Stimulated activated effector memory CD8-positive, alpha-beta T cell treated with anti-CD3 and anti-CD28 coated beads, Interleukin-12 subunit alpha, Interleukin-12 subunit beta, amount 100 ng/mL, for 72 hours (primary cell): ENCODE measurements around the gene HMCN2.

Experiments
- ATAC-seq: fragments of 150-1000 bp; cut with Tn5 transposase; 2 replicates; pipeline ENCODE4 v1.10.0; 2021
- DNase-seq, 2 donors: peaks; one replicate each; pipeline ENCODE4 v3.0.0; 2021 to 2022; ENCODE audit warnings: low spot score in 2 of 2
- H3K27ac Mint-ChIP-seq: one replicate; pipeline ENCODE4 v1.8.0; 2022; ENCODE audit warnings: mild to moderate bottlenecking, mixed read lengths
- H3K36me3 Mint-ChIP-seq: one replicate; pipeline ENCODE4 v1.8.0; 2022; ENCODE audit warnings: mild to moderate bottlenecking, mixed read lengths
- H3K4me1 Mint-ChIP-seq: one replicate; pipeline ENCODE4 v1.8.0; 2022; ENCODE audit warnings: mixed read lengths
- H3K4me3 Mint-ChIP-seq: one replicate; pipeline ENCODE4 v1.8.0; 2022; ENCODE audit warnings: mild to moderate bottlenecking, mixed read lengths
- H3K9me3 Mint-ChIP-seq: one replicate; pipeline ENCODE4 v1.8.0; 2022; ENCODE audit warnings: mixed read lengths

The HMCN2 gene

DNA sequence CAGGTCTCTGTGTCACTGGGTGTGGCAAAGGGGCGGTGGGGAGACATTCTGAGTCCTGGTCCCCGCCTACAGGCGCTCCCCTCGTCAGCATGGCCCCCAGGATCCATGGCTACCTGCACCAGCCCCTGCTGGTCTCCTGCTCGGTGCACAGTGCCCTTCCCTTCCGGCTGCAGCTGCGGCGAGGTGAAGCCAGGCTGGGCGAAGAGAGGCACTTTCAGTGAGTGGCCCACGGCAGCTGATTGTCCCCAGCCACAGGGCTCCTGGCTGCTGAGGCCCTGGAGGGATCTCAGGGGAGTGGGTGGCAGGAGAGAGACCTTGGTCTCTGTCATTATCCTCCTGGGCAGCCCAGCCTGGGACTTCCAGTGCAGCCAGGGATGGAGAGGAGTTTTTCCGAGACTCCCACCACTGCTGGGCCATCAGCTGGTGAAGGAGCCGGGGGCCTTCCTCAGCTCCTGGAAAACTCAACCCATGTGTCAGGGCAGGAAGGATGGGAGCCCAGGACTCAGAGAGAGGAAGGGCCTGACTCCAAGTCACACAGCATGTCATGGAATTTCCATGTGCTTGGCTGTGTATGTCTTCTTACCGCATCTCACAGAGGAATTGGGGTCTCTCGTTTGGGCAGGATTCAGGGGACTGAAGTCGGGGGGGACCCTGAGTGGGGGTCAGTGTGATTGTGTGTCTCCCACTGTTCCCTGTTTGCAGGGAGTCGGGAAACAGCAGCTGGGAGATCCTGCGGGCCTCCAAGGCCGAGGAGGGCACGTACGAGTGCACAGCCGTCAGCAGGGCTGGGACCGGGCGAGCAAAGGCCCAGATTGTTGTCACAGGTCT is 37.4 kb downstream of the HMCN2 start:
- peaks cover 4% of the 10 kb centered on the region for H3K9me3 Mint-ChIP-seq
- H3K4me3 Mint-ChIP-seq = no peak overlapping the region
- no peak overlapping the region for H3K27ac Mint-ChIP-seq
- no peak for ATAC-seq
- H3K36me3 Mint-ChIP-seq = no peaks in the 10 kb centered on the region
- DNase-seq = no peak
- no peaks in the 10 kb centered on the region for H3K4me1 Mint-ChIP-seq

DNA sequence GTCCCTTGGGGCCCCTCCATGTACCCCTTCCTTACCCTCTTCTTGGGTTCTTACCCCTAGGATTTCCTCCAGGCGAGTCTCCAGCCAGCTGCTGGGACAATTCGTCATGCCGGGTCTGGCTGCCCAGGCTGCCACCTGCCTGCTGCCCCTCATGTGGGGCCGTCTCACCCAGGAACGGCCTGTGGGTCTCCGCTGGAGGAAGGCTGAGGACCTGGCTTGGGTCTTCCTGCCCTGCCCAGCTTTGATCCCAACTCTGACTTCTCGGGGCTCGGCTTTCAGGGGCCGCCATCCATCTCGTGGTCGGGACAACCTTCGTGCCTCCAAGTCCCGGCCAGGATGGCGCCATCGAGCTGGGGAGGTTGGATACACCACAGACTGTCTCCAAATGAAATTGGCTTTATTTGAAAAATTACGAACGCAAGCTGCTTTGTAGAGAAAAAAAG is 38.1 kb downstream of the HMCN2 start:
- Mint-ChIP-seq H3K27ac (no peak overlapping the region), H3K36me3 (no peaks in the 10 kb centered on the region), H3K4me1 (no peaks in the 10 kb centered on the region), H3K4me3 (no peak overlapping the region), H3K9me3 (peaks cover 4% of the 10 kb centered on the region)
- DNase-seq = no peak
- ATAC-seq = no peak

GRCh38 chr9:130304116-130304515 is 38.6 kb downstream of the HMCN2 start:
- no peak overlapping the region for H3K27ac Mint-ChIP-seq
- no peaks in the 10 kb centered on the region for H3K36me3 Mint-ChIP-seq
- no peak for ATAC-seq
- no peak for DNase-seq
- H3K9me3 Mint-ChIP-seq = peaks cover 4% of the 10 kb centered on the region
- no peaks in the 10 kb centered on the region for H3K4me1 Mint-ChIP-seq
- no peak overlapping the region for H3K4me3 Mint-ChIP-seq

DNA sequence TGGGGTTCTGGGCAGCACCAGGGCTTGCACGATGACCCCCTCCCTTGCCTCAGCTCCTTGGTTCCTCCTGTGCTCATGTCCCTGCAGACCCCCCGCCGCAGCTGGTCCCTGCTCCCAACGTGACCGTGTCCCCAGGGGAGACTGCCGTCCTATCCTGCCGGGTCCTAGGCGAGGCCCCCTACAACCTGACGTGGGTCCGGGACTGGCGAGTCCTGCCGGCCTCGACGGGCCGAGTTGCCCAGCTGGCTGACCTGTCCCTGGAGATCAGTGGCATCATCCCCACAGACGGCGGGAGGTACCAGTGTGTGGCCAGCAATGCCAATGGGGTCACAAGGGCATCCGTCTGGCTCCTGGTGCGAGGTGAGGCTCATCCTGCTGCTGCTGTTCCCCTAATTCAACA is 39.1 kb downstream of the HMCN2 start:
- H3K36me3 Mint-ChIP-seq = no peaks in the 10 kb centered on the region

GRCh38 chr9:130305381-130305780 is 39.8 kb downstream of the HMCN2 start:
- Mint-ChIP-seq H3K9me3 (no peaks in the 10 kb centered on the region), H3K4me1 (no peaks in the 10 kb centered on the region), H3K4me3 (no peak overlapping the region), H3K36me3 (no peaks in the 10 kb centered on the region), H3K27ac (no peak overlapping the region)
- no peak for ATAC-seq
- DNase-seq = no peak

More for the DNA sequence above, 39.1 kb downstream of the HMCN2 start:
- no peak for DNase-seq
- no peak for ATAC-seq
- Mint-ChIP-seq H3K4me3 (no peak overlapping the region), H3K4me1 (no peaks in the 10 kb centered on the region), H3K9me3 (peaks cover 4% of the 10 kb centered on the region), H3K27ac (no peak overlapping the region)

DNA sequence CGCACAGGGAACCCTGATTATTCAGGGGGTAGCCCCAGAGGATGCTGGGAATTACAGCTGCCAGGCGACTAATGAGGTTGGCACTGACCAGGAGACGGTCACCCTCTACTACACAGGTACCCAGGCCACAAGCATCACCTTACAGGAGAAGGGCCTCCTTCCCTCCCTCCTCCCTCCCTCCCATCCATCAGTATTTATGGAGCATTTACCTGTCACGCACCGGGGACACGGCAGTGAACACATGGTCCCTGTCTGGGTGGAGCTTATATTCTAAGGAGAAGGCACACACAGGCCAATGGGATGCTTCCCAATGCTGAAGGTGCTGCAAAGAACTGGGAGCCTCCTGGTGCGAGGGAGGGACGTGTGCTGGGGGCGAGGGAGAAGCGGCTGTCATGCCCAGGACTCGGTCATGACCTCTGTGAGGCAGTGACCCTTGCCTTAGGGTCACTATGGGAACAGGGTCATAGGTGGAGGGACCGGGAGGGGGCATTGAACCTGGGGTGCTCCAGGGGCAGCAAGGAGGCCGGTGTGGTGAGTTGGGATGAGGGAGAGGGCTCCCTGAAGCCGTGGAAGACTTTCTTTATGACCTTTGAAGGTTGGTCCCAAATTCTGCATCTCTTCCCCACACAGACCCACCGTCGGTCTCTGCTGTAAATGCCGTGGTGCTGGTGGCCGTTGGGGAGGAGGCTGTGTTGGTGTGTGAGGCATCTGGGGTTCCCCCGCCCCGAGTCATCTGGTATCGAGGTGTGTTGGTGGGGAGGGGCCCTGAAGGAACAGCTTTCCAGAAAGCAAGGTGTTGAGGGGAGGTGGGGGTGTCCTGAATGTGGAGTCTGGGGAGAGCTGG is 41.5 kb downstream of the HMCN2 start:
- no peak for DNase-seq
- ATAC-seq = no peak
- no peaks in the 10 kb centered on the region for H3K36me3 Mint-ChIP-seq
- no peak overlapping the region for H3K27ac Mint-ChIP-seq
- no peaks in the 10 kb centered on the region for H3K4me1 Mint-ChIP-seq
- no peaks in the 10 kb centered on the region for H3K9me3 Mint-ChIP-seq
- no peak overlapping the region for H3K4me3 Mint-ChIP-seq

- H3K36me3 Mint-ChIP-seq = no peaks in the 10 kb centered on the region
- no peak overlapping the region for H3K4me3 Mint-ChIP-seq
- DNase-seq = no peak
- no peaks in the 10 kb centered on the region for H3K9me3 Mint-ChIP-seq
- ATAC-seq = no peak
- H3K4me1 Mint-ChIP-seq = no peaks in the 10 kb centered on the region
- no peak overlapping the region for H3K27ac Mint-ChIP-seq
These were observed 42.0 kb downstream of the HMCN2 start for GRCh38 chr9:130307667-130307943.

DNA sequence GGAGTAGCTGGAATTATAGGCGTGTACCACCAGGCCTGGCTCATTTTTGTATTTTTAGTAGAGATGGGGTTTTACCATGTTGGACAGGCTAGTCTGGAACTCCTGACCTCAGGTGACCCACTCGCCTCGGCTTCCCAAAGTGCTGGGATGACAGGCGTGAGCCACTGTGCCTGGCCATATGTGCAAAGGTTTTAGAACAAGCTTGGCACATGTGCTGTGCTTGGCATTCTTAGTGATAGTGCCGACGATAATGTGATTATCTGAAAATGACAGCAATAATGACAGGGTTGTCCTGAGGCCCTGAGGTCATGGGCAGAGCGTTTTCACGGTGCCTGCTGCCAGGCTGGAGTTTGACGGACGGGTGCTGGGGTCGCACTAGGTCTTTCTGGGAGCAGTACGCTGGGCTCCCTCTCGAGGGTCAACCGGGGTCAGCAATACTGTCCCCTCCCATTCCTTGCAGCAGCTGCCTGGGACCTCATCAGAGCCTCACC is 42.6 kb downstream of the HMCN2 start:
- H3K9me3 Mint-ChIP-seq = no peaks in the 10 kb centered on the region
- no peaks in the 10 kb centered on the region for H3K4me1 Mint-ChIP-seq
- ATAC-seq (no peak), DNase-seq (no peak)
- no peak overlapping the region for H3K27ac Mint-ChIP-seq
- no peak overlapping the region for H3K4me3 Mint-ChIP-seq
- H3K36me3 Mint-ChIP-seq = no peaks in the 10 kb centered on the region

DNA sequence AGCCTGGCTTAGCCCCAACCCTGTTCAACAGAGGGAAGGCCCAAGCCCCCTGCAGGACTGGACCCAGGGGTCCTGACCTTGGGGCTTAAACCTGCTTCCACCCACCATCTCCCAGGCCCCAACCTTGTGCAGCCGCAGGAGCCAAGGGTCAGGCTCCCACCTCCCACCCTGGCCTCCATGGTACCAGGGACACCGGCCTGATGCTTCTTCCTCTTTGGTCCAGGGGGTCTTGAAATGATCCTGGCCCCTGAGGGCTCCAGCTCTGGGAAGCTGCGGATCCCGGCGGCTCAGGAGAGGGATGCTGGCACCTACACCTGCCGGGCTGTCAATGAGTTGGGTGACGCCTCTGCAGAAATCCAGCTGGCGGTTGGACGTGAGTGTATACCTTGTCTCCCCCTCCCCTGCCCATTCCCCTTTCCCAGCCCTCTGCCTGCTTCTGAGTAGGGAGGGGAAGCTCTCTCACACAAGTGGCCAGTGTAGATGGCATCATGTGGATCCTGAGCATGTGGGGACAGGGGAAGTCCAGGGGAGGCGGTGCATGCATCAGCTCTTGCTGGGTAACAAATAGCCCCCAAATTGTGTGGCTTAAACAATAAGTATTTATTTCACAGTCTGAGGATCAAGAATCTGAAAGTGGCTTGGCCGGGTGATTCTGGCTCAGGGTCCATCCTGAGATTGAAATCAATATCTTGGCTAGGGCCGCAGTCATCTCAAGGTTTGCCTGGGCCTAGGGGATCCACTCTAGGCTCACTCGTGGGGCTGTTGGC is 44.3 kb downstream of the HMCN2 start:
- Mint-ChIP-seq H3K9me3 (no peaks in the 10 kb centered on the region), H3K27ac (no peak overlapping the region), H3K36me3 (no peaks in the 10 kb centered on the region), H3K4me3 (no peak overlapping the region), H3K4me1 (no peaks in the 10 kb centered on the region)
- ATAC-seq (no peak), DNase-seq (no peak)

DNA sequence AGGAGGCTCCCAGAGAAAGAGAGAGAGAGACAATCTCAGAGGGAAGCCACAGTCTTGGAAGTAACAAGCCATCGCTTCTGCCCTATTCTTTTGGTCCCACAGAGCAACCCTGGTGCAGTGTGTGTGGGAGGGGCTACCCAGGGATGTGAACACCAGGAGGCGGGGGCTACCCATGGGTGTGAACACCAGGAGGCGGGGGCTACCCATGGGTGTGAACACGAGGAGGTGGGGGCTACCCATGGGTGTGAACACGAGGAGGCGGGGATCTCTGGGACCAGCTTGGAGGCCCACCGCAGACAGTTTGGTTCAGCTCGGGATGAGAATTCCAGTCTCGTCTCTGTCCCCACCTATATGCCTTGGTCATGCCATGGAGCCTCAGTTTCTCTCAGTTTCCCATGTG is 44.9 kb downstream of the HMCN2 start:
- Mint-ChIP-seq H3K4me3 (no peak overlapping the region), H3K36me3 (no peaks in the 10 kb centered on the region), H3K9me3 (no peaks in the 10 kb centered on the region), H3K27ac (no peak overlapping the region), H3K4me1 (peaks cover under 1% of the 10 kb centered on the region)
- no peak for DNase-seq
- no peak for ATAC-seq

DNA sequence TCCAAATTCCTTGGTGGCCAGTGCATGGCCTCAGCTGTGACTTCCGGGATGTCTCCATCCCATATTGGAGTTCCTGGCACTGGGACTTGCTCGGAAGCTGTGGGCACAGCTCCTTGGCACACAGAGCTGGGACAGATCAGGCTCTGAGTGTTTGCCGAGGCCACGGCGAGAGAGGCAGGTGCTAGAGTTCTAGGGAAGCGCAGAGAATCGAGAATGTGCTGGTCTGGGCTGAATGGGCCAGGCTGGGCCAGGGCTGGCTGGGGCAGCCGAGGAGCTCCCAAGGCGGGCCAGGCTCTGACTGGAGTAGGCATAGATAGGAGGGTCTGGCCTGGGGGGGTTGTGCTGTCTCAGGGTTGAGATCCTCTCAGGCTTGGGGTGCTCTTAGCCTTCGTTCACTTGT is 45.4 kb downstream of the HMCN2 start:
- Mint-ChIP-seq H3K27ac (peak overlapping the region; percentile 41), H3K9me3 (no peaks in the 10 kb centered on the region), H3K4me1 (peaks cover 6% of the 10 kb centered on the region), H3K36me3 (no peaks in the 10 kb centered on the region), H3K4me3 (no peak overlapping the region)
- ATAC-seq (no peak), DNase-seq (no peak)

- Mint-ChIP-seq H3K4me1 (peaks cover 7% of the 10 kb centered on the region), H3K4me3 (no peak overlapping the region), H3K27ac (peak overlapping the region; percentile 41), H3K9me3 (no peaks in the 10 kb centered on the region), H3K36me3 (no peaks in the 10 kb centered on the region)
- DNase-seq (no peak), ATAC-seq (no peak)
These were observed 46.0 kb downstream of the HMCN2 start for GRCh38 chr9:130311408-130312140.

GRCh38 chr9:130313103-130313858 is 47.7 kb downstream of the HMCN2 start:
- no peak for ATAC-seq
- no peak overlapping the region for H3K27ac Mint-ChIP-seq
- no peak overlapping the region for H3K4me3 Mint-ChIP-seq
- H3K4me1 Mint-ChIP-seq = peaks cover 7% of the 10 kb centered on the region
- no peak for DNase-seq
- H3K36me3 Mint-ChIP-seq = no peaks in the 10 kb centered on the region
- no peaks in the 10 kb centered on the region for H3K9me3 Mint-ChIP-seq

DNA sequence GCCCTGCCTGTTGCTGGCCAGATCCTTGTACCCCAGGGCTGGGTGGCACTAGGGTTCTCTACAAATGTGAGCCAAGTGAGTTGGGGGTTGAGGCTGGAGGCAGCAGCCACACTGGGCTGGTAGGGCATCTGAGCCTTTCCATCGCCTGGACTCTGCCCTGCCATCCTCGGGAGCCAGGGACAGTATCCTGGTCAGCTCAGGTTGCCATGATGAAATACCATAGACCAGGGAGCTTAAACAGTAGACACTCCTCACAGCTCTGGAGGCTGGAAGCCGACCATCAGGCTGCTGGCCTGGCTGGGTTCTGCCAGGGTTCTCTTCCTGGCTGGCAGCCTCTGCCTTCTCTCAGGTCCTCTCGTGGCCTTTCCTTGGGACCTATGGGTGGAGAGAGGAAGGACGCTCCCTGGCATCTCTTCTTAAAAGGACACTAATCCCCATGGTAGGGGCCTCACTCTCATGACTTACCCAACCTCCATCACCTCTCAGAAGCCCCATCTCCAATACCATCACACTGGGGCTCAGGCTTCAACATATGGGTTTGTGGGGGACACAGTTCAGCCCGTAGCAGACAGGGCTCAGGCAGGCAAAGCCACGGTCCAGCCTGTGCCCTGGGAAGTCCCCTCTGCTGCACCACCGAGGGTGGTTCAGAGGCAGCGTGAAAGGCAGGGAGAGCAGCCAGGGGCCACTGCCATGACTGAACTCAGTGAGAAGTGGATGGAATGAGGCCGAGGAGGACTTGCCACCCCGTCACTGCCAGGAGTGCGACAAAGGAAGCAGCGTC is 50.1 kb downstream of the HMCN2 start:
- Mint-ChIP-seq H3K4me3 (no peak overlapping the region), H3K4me1 (peaks cover 7% of the 10 kb centered on the region), H3K9me3 (no peaks in the 10 kb centered on the region), H3K36me3 (no peaks in the 10 kb centered on the region), H3K27ac (no peak overlapping the region)
- no peak for DNase-seq
- no peak for ATAC-seq
